HUES64 (cell line): ENCODE measurements around the gene CAST.

ENCODE experiments used
- H3K27ac ChIP-seq: 2 replicates; pipeline ENCODE4 v1.7.0; 2013; ENCODE audit warnings: low read depth, low read length, inconsistent platforms
- H3K27me3 ChIP-seq: 2 replicates; pipeline ENCODE4 v1.6.1; 2013; ENCODE audit warnings: mild to moderate bottlenecking, low read length; ENCODE audit not compliant: insufficient read depth
- H3K36me3 ChIP-seq: 2 replicates; pipeline ENCODE4 v1.6.1; 2013; ENCODE audit warnings: mild to moderate bottlenecking, low read length; ENCODE audit not compliant: insufficient read depth
- H3K4me1 ChIP-seq: 2 replicates; pipeline ENCODE4 v1.6.1; 2013; ENCODE audit warnings: mild to moderate bottlenecking, low read length, moderate library complexity; ENCODE audit not compliant: insufficient read depth
- H3K4me3 ChIP-seq: 2 replicates; pipeline ENCODE4 v1.5.1; 2013; ENCODE audit warnings: mild to moderate bottlenecking, low read length, moderate library complexity
- H3K9ac ChIP-seq: 2 replicates; pipeline ENCODE4 v1.6.1; 2013; ENCODE audit warnings: mild to moderate bottlenecking, low read depth, low read length
- H3K9me3 ChIP-seq: 2 replicates; pipeline ENCODE4 v1.6.1; 2013; ENCODE audit warnings: low read depth, low read length; ENCODE audit not compliant: insufficient read depth
- WGBS: fragments of 150-250, 120-280 bp; methylation state at CpG from one replicate; pipeline ENCODE4 v1.1.7; 2013; ENCODE audit warnings: missing lambda C conversion rate; 5-methylcytosine and 5-hydroxymethylcytosine counted together

The CAST gene

GRCh38 chr5:96628406-96628805 is 33.8 kb upstream of the CAST start:
- no peaks in the 10 kb centered on the region for H3K4me1 ChIP-seq
- no peak overlapping the region for H3K4me3 ChIP-seq
- no peak overlapping the region for H3K27ac ChIP-seq
- no peaks in the 10 kb centered on the region for H3K9me3 ChIP-seq
- no peak overlapping the region for H3K9ac ChIP-seq
- H3K36me3 ChIP-seq = no peaks in the 10 kb centered on the region
- WGBS = 89% methylated on average over 2 of the region's 3 CpGs
- no peaks in the 10 kb centered on the region for H3K27me3 ChIP-seq

GRCh38 chr5:96629774-96630173 is 32.4 kb upstream of the CAST start:
- Histone ChIP-seq H3K27me3 (no peaks in the 10 kb centered on the region), H3K4me3 (no peak overlapping the region), H3K27ac (no peak overlapping the region), H3K4me1 (no peaks in the 10 kb centered on the region), H3K36me3 (no peaks in the 10 kb centered on the region), H3K9ac (no peak overlapping the region), H3K9me3 (no peaks in the 10 kb centered on the region)
- 64% methylated on average over 2 of the region's 2 CpGs for WGBS

GRCh38 chr5:96633820-96634219 is 28.4 kb upstream of the CAST start:
- no peaks in the 10 kb centered on the region for H3K27me3 ChIP-seq
- H3K27ac ChIP-seq = no peak overlapping the region
- H3K4me3 ChIP-seq = no peak overlapping the region
- no peaks in the 10 kb centered on the region for H3K36me3 ChIP-seq
- 91% methylated on average over 4 of the region's 4 CpGs for WGBS
- no peaks in the 10 kb centered on the region for H3K9me3 ChIP-seq
- H3K4me1 ChIP-seq = no peaks in the 10 kb centered on the region
- H3K9ac ChIP-seq = no peak overlapping the region

GRCh38 chr5:96634881-96635280 is 27.3 kb upstream of the CAST start:
- WGBS = 89% methylated on average over 1 of the region's 1 CpG
- H3K27me3 ChIP-seq = no peaks in the 10 kb centered on the region
- no peak overlapping the region for H3K4me3 ChIP-seq
- no peak overlapping the region for H3K27ac ChIP-seq
- H3K9ac ChIP-seq = no peak overlapping the region
- H3K9me3 ChIP-seq = no peaks in the 10 kb centered on the region
- no peaks in the 10 kb centered on the region for H3K4me1 ChIP-seq
- H3K36me3 ChIP-seq = no peaks in the 10 kb centered on the region

GRCh38 chr5:96636046-96636445 is 26.1 kb upstream of the CAST start:
- H3K27me3 ChIP-seq = no peaks in the 10 kb centered on the region
- no CpG with 5 or more reads among the region's 1 CpG for WGBS
- no peak overlapping the region for H3K27ac ChIP-seq
- no peak overlapping the region for H3K4me3 ChIP-seq
- no peak overlapping the region for H3K9ac ChIP-seq
- H3K9me3 ChIP-seq = no peaks in the 10 kb centered on the region
- no peaks in the 10 kb centered on the region for H3K36me3 ChIP-seq
- no peaks in the 10 kb centered on the region for H3K4me1 ChIP-seq

GRCh38 chr5:96636594-96636993 is 25.6 kb upstream of the CAST start:
- Histone ChIP-seq H3K36me3 (no peaks in the 10 kb centered on the region), H3K27me3 (no peaks in the 10 kb centered on the region), H3K4me1 (no peaks in the 10 kb centered on the region), H3K9ac (no peak overlapping the region), H3K4me3 (no peak overlapping the region), H3K9me3 (no peaks in the 10 kb centered on the region), H3K27ac (no peak overlapping the region)
- WGBS = over 99% methylated on average over 4 of the region's 4 CpGs

GRCh38 chr5:96637196-96637595 is 25.0 kb upstream of the CAST start:
- 93% methylated on average over 1 of the region's 1 CpG for WGBS
- Histone ChIP-seq H3K4me3 (no peak overlapping the region), H3K27ac (no peak overlapping the region), H3K27me3 (no peaks in the 10 kb centered on the region), H3K9me3 (no peaks in the 10 kb centered on the region), H3K9ac (no peak overlapping the region), H3K36me3 (no peaks in the 10 kb centered on the region), H3K4me1 (no peaks in the 10 kb centered on the region)

GRCh38 chr5:96638561-96638960 is 23.6 kb upstream of the CAST start:
- H3K9ac ChIP-seq = no peak overlapping the region

GRCh38 chr5:96640696-96641095 is 21.5 kb upstream of the CAST start:
- 77% methylated on average over 3 of the region's 3 CpGs for WGBS
- no peak overlapping the region for H3K9ac ChIP-seq
- H3K9me3 ChIP-seq = no peaks in the 10 kb centered on the region
- H3K36me3 ChIP-seq = no peaks in the 10 kb centered on the region
- no peaks in the 10 kb centered on the region for H3K27me3 ChIP-seq
- no peak overlapping the region for H3K4me3 ChIP-seq
- H3K4me1 ChIP-seq = no peaks in the 10 kb centered on the region
- no peak overlapping the region for H3K27ac ChIP-seq

More at GRCh38 chr5:96638561-96638960, 23.6 kb upstream of the CAST start:
- Histone ChIP-seq H3K27ac (no peak overlapping the region), H3K4me3 (no peak overlapping the region), H3K4me1 (no peaks in the 10 kb centered on the region), H3K36me3 (no peaks in the 10 kb centered on the region), H3K9me3 (no peaks in the 10 kb centered on the region), H3K27me3 (no peaks in the 10 kb centered on the region)
- whole genome bisulfite sequencing = 92% methylated on average over 3 of the region's 3 CpGs

GRCh38 chr5:96641368-96642280 is 20.6 kb upstream of the CAST start:
- H3K27me3 ChIP-seq = no peaks in the 10 kb centered on the region
- WGBS = 72% methylated on average over 5 of the region's 5 CpGs
- H3K9ac ChIP-seq = no peak overlapping the region
- H3K4me3 ChIP-seq = no peak overlapping the region
- no peaks in the 10 kb centered on the region for H3K36me3 ChIP-seq
- no peaks in the 10 kb centered on the region for H3K4me1 ChIP-seq
- H3K27ac ChIP-seq = no peak overlapping the region
- H3K9me3 ChIP-seq = no peaks in the 10 kb centered on the region

GRCh38 chr5:96642281-96642640 is 19.9 kb upstream of the CAST start:
- Histone ChIP-seq H3K4me1 (no peaks in the 10 kb centered on the region), H3K4me3 (no peak overlapping the region), H3K27ac (no peak overlapping the region), H3K36me3 (no peaks in the 10 kb centered on the region), H3K27me3 (no peaks in the 10 kb centered on the region), H3K9me3 (no peaks in the 10 kb centered on the region), H3K9ac (no peak overlapping the region)
- WGBS = 86% methylated on average over 2 of the region's 2 CpGs

GRCh38 chr5:96645091-96645490 is 17.1 kb upstream of the CAST start:
- Histone ChIP-seq H3K4me3 (no peak overlapping the region), H3K9me3 (no peaks in the 10 kb centered on the region), H3K9ac (no peak overlapping the region), H3K27ac (no peak overlapping the region), H3K4me1 (no peaks in the 10 kb centered on the region), H3K36me3 (no peaks in the 10 kb centered on the region), H3K27me3 (no peaks in the 10 kb centered on the region)
- WGBS = 90% methylated on average over 5 of the region's 7 CpGs
